Esophagus muscularis mucosa (tissue), 4 donors: ENCODE results near the gene C19orf85. TPM values are rescaled to one million over a fixed set of nuclear protein-coding genes. Genes with fewer than 3 reads are reported as not detected.

ENCODE experiments used
- DNase-seq: peaks from one replicate; pipeline ENCODE4 v3.0.0-alpha.2; 2017; ENCODE audit errors: extremely low spot score
- H3K27ac ChIP-seq, 4 donors: fragments of 200-600 bp; sonication (generic); replicated peaks in 1 of 4; 1 replicate in 3 of 4; 2 replicates in 1 of 4; pipeline ENCODE4 v1.5.1; 2016 to 2019; ENCODE audit warnings: mild to moderate bottlenecking in 1 of 4
- H3K27me3 ChIP-seq, 4 donors: fragments of 200-600 bp; sonication (generic); one replicate each; pipeline versions ENCODE4 v1.5.1 to v1.6.0; 2016 to 2019
- H3K36me3 ChIP-seq, 4 donors: fragments of 200-600 bp; sonication (generic); one replicate each; pipeline ENCODE4 v1.5.1; 2016 to 2019
- H3K4me1 ChIP-seq, 4 donors: fragments of 200-600 bp; sonication (generic); one replicate each; pipeline ENCODE4 v1.5.1; 2016 to 2019
- H3K4me3 ChIP-seq, 4 donors: fragments of 200-600 bp; sonication (generic); 1 replicate in 2 of 4; 2 replicates in 2 of 4; pipeline ENCODE4 v1.5.1; 2016 to 2019; ENCODE audit warnings: mild to moderate bottlenecking in 4 of 4, moderate library complexity in 1 of 4
- H3K9me3 ChIP-seq, 4 donors: fragments of 200-600 bp; sonication (generic); 1 replicate in 3 of 4; 2 replicates in 1 of 4; pipeline ENCODE4 v1.5.1; 2016 to 2019
- CTCF ChIP-seq, 3 experiments: fragments of 200-600 bp in 2 of 3; fragments of 450-650 bp in 1 of 3; sonication (generic) in 2 of 3; IDR thresholded peaks; one replicate each; pipeline ENCODE4 v1.5.1; 2017 to 2019; ENCODE audit warnings: antibody characterized with exemption in 3 of 3, mild to moderate bottlenecking in 2 of 3, moderate library complexity in 1 of 3
- EP300 ChIP-seq: sonication (generic); formaldehyde crosslinking; IDR thresholded peaks from one replicate; pipeline ENCODE4 v1.6.1; 2017; ENCODE audit warnings: antibody characterized with exemption
- POLR2A ChIP-seq: fragments of 450-650 bp; IDR thresholded peaks from one replicate; pipeline ENCODE4 v1.6.1; 2017; ENCODE audit warnings: antibody characterized with exemption, moderate library complexity, mild to moderate bottlenecking, low read depth
- POLR2AphosphoS5 ChIP-seq, 2 donors: sonication (generic); formaldehyde crosslinking; IDR thresholded peaks; one replicate each; pipeline ENCODE4 v1.6.1; 2017; ENCODE audit warnings: antibody characterized with exemption in 2 of 2
- WGBS: methylation state at CpG from one replicate; pipeline ENCODE4 v1.1.5; 2018; 5-methylcytosine and 5-hydroxymethylcytosine counted together
- intact Hi-C: fragments of 100-400 bp; cut with DNase I; formaldehyde crosslinking; loops from one replicate; pipeline ENCODE4 v1.15.1; 2023
- total RNA-seq, 4 donors: library from RNA; depleted of rRNA; stranded (reverse); fragments of >200 nt; gene quantifications; one replicate each; pipeline versions ENCODE4 v1.1.0 to v1.2.1, GENCODE V29; 2016

C19orf85 gene
- total RNA-seq, 4 donors from 2014 or later, result not detected

- WGBS, result 83% methylated on average over 7 of the region's 8 CpGs
- no peak overlapping the region for H3K4me3 ChIP-seq
- TF ChIP-seq EP300 (no peak), POLR2A (no peak), CTCF (IDR thresholded peaks at IDR 0.05) (no peak), POLR2AphosphoS5 (IDR thresholded peaks at IDR 0.05) (no peak)
- H3K36me3 ChIP-seq, result no peaks in the 10 kb centered on the region
- peaks cover 14 to 21% (median 19%) of the 10 kb centered on the region in 4 donors for H3K4me1 ChIP-seq
- no peaks in the 10 kb centered on the region for H3K9me3 ChIP-seq
- no peak overlapping the region for H3K27ac ChIP-seq
- no peaks in the 10 kb centered on the region for H3K27me3 ChIP-seq
- intact Hi-C loops, result no loop called here
- DNase-seq, result no peak
Observed at GRCh38 chr19:55472463-55472862, 7.9 kb upstream of the C19orf85 start.

GRCh38 chr19:55471266-55471665 lies 6.7 kb upstream of the C19orf85 start:
- DNase-seq, result no peak
- intact Hi-C loops, result no loop called here
- 85% methylated on average over 13 of the region's 13 CpGs for WGBS

GRCh38 chr19:55468054-55468393 lies 3.5 kb upstream of the C19orf85 start:
- TF ChIP-seq CTCF (IDR thresholded peaks at IDR 0.05) (no peak), POLR2AphosphoS5 (IDR thresholded peaks at IDR 0.05) (no peak), POLR2A (no peak), EP300 (no peak)
- no peak for DNase-seq
- Histone ChIP-seq H3K27me3 (no peaks in the 10 kb centered on the region), H3K9me3 (no peaks in the 10 kb centered on the region), H3K27ac (no peak overlapping the region), H3K4me3 (no peak overlapping the region), H3K4me1 (peaks cover 8 to 10% (median 9%) of the 10 kb centered on the region in 4 donors), H3K36me3 (no peaks in the 10 kb centered on the region)
- intact Hi-C loops, result no loop called here
- WGBS, result 38% methylated on average over 4 of the region's 4 CpGs

More at GRCh38 chr19:55471266-55471665, 6.7 kb upstream of the C19orf85 start:
- TF ChIP-seq POLR2A (no peak), EP300 (no peak), POLR2AphosphoS5 (IDR thresholded peaks at IDR 0.05) (no peak), CTCF (IDR thresholded peaks at IDR 0.05) (no peak)
- H3K27ac ChIP-seq, result no peak overlapping the region
- no peaks in the 10 kb centered on the region for H3K9me3 ChIP-seq
- H3K4me3 ChIP-seq, result no peak overlapping the region
- peaks cover 13 to 18% (median 16%) of the 10 kb centered on the region in 4 donors for H3K4me1 ChIP-seq
- no peaks in the 10 kb centered on the region for H3K36me3 ChIP-seq
- no peaks in the 10 kb centered on the region for H3K27me3 ChIP-seq

- DNase-seq, result no peak
- peak overlapping the region in 1 of 4 donors; percentile 42 for H3K27ac ChIP-seq
- no peaks in the 10 kb centered on the region for H3K27me3 ChIP-seq
- H3K9me3 ChIP-seq, result no peaks in the 10 kb centered on the region
- 49% methylated on average over 15 of the region's 29 CpGs for WGBS
- no peak overlapping the region for H3K4me3 ChIP-seq
- intact Hi-C loops, result loop anchor here (1.0 kb wide), 1 partner anchor 37 kb away; no protein-coding TSS in a partner anchor
- no peaks in the 10 kb centered on the region for H3K36me3 ChIP-seq
- H3K4me1 ChIP-seq, result peaks cover 8 to 15% (median 12%) of the 10 kb centered on the region in 4 donors
- TF ChIP-seq CTCF (IDR thresholded peaks at IDR 0.05) (peak in 2 of 3 experiments; percentile 96 to 97), POLR2AphosphoS5 (IDR thresholded peaks at IDR 0.05) (peak; percentile 19 to 65), POLR2A (no peak), EP300 (no peak)
Observed at GRCh38 chr19:55467236-55468053, 2.9 kb upstream of the C19orf85 start.
